ENCODE results near the gene SARS2.
A peak's percentile ranks its signal among the peaks of the same experiment; 100 is the strongest.
"Not testable (repeated sequence)": the region's sequence is repeated elsewhere in the genome, so short reads cannot be mapped to it uniquely, and the experiment has no call there.

Gene SARS2

GRCh38 chr19:38946229-38947010 is 15.9 kb upstream of the SARS2 start:
- no peak for DNase-seq (ENCODE audit: low read depth in 1 of 2, low spot score in 1 of 2)

- DNase-seq (ENCODE audit: low read depth in 1 of 2, low spot score in 1 of 2) = no peak
Measured at GRCh38 chr19:38945562-38946228, 15.1 kb upstream of the SARS2 start.

GRCh38 chr19:38944981-38945506 is 14.5 kb upstream of the SARS2 start:
- DNase-seq (ENCODE audit: low read depth in 1 of 2, low spot score in 1 of 2) = no peak

GRCh38 chr19:38942471-38943181 is 12.1 kb upstream of the SARS2 start:
- no peak for DNase-seq (ENCODE audit: low read depth in 1 of 2, low spot score in 1 of 2)

GRCh38 chr19:38941979-38942378 is 11.4 kb upstream of the SARS2 start:
- no peak for DNase-seq (ENCODE audit: low read depth in 1 of 2, low spot score in 1 of 2)

- not testable (repeated sequence) for DNase-seq (ENCODE audit: low read depth in 1 of 2, low spot score in 1 of 2)
Measured at GRCh38 chr19:38941466-38941865, 10.9 kb upstream of the SARS2 start.

- DNase-seq (ENCODE audit: low read depth in 1 of 2, low spot score in 1 of 2) = no peak
Measured at GRCh38 chr19:38939957-38940356, 9.4 kb upstream of the SARS2 start.

- DNase-seq (ENCODE audit: low read depth in 1 of 2, low spot score in 1 of 2) = no peak
Measured at GRCh38 chr19:38933544-38933943, 3.0 kb upstream of the SARS2 start.

GRCh38 chr19:38932425-38933179 is 2.0 kb upstream of the SARS2 start:
- DNase-seq (ENCODE audit: low read depth in 1 of 2, low spot score in 1 of 2) = peak in 1 of 2 donors; percentile 19

GRCh38 chr19:38931521-38931793 is 894 bp upstream of the SARS2 start:
- DNase-seq (ENCODE audit: low read depth in 1 of 2, low spot score in 1 of 2) = no peak

GRCh38 chr19:38930776-38931520 is 385 bp upstream of the SARS2 start, which contains the start of gene MRPS12:
MRPS12 (plus strand) TSS chr19:38930944; CDS start chr19:38931295, 351 bp downstream.
- DNase-seq (ENCODE audit: low read depth in 1 of 2, low spot score in 1 of 2) = peak in 1 of 2 donors; percentile 98

- no peak for DNase-seq (ENCODE audit: low read depth in 1 of 2, low spot score in 1 of 2)
Measured at GRCh38 chr19:38928391-38929001, 2.1 kb downstream of the SARS2 start.

GRCh38 chr19:38924388-38924787 is 6.2 kb downstream of the SARS2 start:
- no peak for DNase-seq (ENCODE audit: low read depth in 1 of 2, low spot score in 1 of 2)

- no peak for DNase-seq (ENCODE audit: low read depth in 1 of 2, low spot score in 1 of 2)
Measured at GRCh38 chr19:38922482-38922881, 8.1 kb downstream of the SARS2 start.

- no peak for DNase-seq (ENCODE audit: low read depth in 1 of 2, low spot score in 1 of 2)
Measured at GRCh38 chr19:38921420-38922274, 8.9 kb downstream of the SARS2 start.

- DNase-seq (ENCODE audit: low read depth in 1 of 2, low spot score in 1 of 2) = no peak
Measured at GRCh38 chr19:38920602-38921419, 9.8 kb downstream of the SARS2 start.

- DNase-seq (ENCODE audit: low read depth in 1 of 2, low spot score in 1 of 2) = no peak
Measured at GRCh38 chr19:38919837-38920601, 10.5 kb downstream of the SARS2 start.

Data from activated CD4-positive, alpha-beta T cell treated with anti-CD3 and anti-CD28 coated beads, Interleukin-2, amount 50 U/mL, for 24 hours (primary cell).